DMS 273 (cell line): ENCODE results near the gene KCNJ18.
"Not testable (repeated sequence)": the region's sequence is repeated elsewhere in the genome, so short reads cannot be mapped to it uniquely, and the experiment has no call there.

Experiments
- DNase-seq: peaks from one replicate; lab custom pipeline; 2025; ENCODE audit not compliant: unreplicated experiment; lab: John Stamatoyannopoulos, UW

The KCNJ18 gene

DNA sequence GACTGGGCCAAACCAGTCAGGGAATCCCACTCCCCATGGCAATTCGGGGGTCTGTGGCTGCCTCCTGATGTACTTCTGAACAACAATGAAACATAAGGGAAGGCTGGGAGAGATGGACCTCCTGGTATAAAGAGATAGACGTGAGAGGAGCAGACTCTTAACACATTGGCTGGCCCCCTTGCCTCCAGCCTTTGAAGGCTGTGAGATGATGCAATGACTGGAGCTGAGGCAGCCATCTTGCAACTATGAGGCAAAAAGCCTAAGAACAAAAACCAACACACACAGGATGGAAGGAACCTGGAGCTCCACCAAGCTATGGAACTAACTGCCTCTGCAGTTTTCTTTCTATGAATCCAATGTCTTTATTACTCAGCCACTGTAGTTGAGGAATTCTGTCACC, 58.8 kb downstream of the KCNJ18 start:
- not testable (repeated sequence) for DNase-seq
